AG10803 (cell line): ENCODE measurements around the gene CHCHD4.

Experiments
- DNase-seq: peaks from one replicate; pipeline ENCODE4 v3.0.0; 2010; ENCODE audit warnings: low read depth
- H3K4me3 ChIP-seq: 2 replicates; pipeline ENCODE4 v1.5.1; 2011; ENCODE audit warnings: mild to moderate bottlenecking, low read length, control low read depth
- TF ChIP-seq, protein P1 (sequence below): conservative IDR thresholded peaks from 2 replicates; pipeline ENCODE4 v1.5.1; 2011; ENCODE audit warnings: mild to moderate bottlenecking, low read length, control low read depth, inconsistent platforms

CHCHD4 gene

DNA sequence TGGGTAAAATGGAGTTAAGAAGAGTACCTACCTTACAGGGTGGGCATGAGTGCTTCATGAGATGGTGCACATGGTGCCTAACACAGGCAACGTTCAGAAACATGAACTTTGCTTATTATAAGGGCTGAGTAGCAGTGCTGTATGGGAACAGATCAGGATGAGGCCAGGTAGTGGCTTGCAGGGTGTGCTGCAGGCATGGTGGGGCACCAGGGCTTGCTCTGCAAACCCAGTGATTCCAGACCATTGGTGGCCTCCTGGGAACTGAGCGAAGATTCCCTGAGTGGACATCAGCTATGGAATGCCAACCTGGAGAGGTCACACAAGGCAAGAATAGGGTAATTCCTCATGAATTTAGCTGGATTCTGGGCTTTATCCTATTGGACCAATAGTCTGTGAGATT, 16.0 kb upstream of the CHCHD4 start:
- DNase-seq, result no peak
- TF ChIP-seq, protein P1, sequence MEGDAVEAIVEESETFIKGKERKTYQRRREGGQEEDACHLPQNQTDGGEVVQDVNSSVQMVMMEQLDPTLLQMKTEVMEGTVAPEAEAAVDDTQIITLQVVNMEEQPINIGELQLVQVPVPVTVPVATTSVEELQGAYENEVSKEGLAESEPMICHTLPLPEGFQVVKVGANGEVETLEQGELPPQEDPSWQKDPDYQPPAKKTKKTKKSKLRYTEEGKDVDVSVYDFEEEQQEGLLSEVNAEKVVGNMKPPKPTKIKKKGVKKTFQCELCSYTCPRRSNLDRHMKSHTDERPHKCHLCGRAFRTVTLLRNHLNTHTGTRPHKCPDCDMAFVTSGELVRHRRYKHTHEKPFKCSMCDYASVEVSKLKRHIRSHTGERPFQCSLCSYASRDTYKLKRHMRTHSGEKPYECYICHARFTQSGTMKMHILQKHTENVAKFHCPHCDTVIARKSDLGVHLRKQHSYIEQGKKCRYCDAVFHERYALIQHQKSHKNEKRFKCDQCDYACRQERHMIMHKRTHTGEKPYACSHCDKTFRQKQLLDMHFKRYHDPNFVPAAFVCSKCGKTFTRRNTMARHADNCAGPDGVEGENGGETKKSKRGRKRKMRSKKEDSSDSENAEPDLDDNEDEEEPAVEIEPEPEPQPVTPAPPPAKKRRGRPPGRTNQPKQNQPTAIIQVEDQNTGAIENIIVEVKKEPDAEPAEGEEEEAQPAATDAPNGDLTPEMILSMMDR, result no peak
- no peak overlapping the region for H3K4me3 ChIP-seq

DNA sequence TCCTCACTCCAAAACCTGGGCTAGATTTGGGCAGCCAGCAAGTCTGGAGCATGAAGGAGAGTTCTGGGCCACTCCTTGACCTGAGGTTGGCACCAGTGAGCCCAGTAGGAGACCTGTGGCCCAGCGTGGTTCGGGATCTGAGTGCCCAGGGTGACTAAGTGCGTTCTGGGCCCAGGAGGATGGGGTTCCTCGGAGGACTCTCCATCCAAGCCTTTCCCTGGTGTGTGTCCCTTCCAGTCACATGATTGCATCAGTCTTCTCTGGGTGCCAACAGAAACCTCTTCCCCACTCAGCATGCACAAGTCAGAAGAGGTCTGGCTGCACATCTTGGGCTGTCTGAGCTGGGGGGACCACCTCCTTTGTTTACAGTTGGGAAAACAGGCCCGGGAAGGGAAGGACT, 15.1 kb upstream of the CHCHD4 start:
- TF ChIP-seq, protein P1, result no peak
- DNase-seq, result peak; percentile 66
- H3K4me3 ChIP-seq, result no peak overlapping the region

DNA sequence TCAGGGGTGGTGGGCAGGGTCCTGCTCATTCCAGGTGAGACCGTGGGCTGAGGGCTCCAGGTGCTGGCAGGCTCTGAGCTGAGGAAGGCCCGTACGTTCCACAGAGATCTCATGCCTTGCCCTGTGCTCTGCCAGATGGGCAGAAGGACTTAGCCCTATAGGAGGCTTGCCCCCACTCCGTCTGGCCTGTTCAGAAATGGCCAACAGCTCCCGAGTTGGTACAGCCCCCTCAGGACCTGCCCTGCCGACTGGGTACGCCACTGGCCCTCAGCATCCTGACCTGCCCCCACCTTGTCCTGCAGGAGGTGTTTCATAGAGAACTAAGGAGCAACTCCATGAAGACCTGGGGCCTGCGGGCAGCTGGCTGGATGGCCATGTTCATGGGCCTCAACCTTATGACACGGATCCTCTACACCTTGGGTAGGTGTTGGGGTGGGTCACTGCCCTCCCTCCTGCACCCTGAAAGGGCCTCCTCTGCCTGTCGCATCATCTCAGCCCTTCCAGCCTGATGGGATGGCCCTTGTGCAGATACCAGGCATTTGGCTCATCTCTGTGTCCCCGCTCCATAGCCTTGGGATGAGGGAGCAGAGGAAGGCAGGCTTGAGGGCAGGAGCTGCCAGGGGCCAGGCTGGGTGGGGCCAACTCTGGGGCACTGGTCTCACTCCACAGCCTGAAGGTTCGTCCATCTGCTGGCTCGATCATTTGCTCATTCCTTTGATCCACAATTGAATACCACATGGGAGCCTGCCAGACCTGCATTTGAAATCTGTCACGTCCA, 14.4 kb upstream of the CHCHD4 start:
- TF ChIP-seq, protein P1, result no peak
- no peak overlapping the region for H3K4me3 ChIP-seq
- DNase-seq, result peak; percentile 32

DNA sequence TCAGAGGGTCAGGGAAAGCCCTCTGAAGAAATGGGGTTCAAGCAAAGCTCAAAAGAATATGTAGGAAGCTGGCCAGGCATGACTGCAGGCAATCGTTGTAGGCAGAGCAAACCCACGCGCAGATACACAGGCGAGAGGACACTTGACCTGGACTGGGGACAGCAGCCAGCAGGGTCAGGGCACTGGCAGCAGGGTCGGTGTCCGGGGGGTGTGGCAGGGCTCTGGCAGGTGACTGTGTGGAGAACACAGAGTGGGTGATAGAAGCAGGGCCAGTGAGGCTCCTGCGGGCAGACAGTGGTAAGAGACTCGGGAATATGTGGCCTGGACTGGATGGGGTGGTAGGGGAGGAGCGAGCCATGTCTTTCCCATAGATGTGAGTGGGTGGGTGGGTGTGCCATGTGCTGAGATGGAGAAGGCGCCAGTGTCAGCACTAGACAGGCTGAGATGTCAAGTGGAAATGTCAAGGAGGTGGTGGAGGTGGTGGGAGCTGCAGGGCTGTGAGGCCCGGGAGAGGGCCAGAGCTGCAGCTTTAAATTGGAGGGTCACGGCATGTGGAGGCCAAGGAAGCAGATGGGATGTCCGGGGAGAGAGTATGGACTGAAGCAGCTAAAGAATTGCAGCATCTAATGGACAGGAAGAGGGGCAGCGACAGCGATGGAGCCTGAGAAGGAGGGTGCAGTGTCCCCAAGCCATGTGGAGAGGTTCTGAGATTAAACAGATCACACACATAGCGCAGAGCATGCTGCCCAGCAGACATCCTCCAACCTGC, 13.6 kb upstream of the CHCHD4 start:
- H3K4me3 ChIP-seq, result no peak overlapping the region
- TF ChIP-seq, protein P1, result no peak
- no peak for DNase-seq

DNA sequence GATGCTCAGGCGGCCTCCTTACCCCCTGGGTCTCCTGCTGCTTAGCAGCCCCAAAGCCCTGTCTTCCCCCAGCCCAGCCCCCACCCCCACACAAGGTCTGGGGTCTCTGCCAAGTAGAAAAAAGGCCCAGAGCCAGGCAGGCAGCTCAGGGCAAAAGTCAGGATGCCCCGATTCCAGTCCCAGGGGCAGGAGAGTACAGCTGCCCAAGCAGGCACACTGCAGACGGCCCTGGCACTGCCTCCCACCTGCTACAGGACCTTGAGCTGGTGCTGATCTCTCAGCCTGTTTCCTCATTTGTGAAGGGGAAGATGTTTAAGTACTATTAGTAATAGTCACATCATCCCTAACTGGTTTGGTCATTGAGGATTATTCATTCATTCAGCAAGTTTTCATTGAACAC, 12.8 kb upstream of the CHCHD4 start:
- H3K4me3 ChIP-seq, result no peak overlapping the region
- DNase-seq, result no peak
- TF ChIP-seq, protein P1, result no peak

DNA sequence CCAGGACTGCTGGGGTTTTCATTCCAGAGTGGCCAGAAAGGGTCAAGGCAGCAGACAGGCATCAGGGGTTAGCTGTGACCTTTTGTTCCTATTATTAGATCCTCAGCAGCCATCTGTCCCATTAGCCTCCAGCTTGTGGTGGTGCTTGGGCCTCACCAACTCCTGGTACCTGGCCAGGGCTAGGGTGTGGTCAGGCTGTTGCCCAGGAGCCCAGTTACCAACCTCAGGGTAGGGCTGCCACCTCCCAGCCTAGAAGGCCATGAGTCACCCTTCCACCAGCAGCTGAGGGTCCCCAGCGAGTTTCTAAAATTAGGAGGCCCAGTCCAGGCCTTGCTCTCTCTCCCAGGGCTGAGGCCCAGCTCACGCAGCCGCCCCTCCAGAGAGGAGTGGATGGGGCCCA, 12.3 kb upstream of the CHCHD4 start:
- H3K4me3 ChIP-seq, result no peak overlapping the region
- TF ChIP-seq, protein P1, result no peak
- peak; percentile 34 for DNase-seq

DNA sequence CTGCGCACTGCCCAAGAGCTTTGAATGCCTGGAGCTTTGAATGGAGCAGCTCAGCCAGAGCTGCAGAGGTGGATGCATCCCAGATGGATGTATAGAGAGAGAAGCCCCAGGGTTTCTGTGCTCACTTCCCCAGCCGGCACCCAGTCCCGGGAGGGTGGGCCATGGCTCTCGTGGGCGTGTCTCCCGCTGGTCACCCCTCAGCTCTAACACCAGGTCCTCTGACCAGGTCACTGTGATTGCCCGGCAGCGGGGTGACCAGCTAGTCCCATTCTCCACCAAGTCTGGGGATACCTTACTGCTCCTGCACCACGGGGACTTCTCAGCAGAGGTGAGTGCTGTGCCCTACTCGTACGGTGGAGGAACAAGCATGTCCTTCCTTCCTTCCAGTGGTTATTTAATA, 10.9 kb upstream of the CHCHD4 start:
- no peak overlapping the region for H3K4me3 ChIP-seq
- DNase-seq, result no peak
- TF ChIP-seq, protein P1, result no peak
